SK-N-MC (cell line): ENCODE measurements around the gene ARHGEF28.

Source experiments
- EZH2 ChIP-seq: fragments of 200-600 bp; sonication (generic); IDR thresholded peaks from one replicate; pipeline ENCODE4 v1.6.1; 2017; ENCODE audit warnings: antibody characterized with exemption
- POLR2AphosphoS5 ChIP-seq: IDR thresholded peaks from 2 replicates; pipeline ENCODE4 v1.6.1; 2012; ENCODE audit warnings: mild to moderate bottlenecking, low read depth, low read length, borderline replicate concordance

DNA sequence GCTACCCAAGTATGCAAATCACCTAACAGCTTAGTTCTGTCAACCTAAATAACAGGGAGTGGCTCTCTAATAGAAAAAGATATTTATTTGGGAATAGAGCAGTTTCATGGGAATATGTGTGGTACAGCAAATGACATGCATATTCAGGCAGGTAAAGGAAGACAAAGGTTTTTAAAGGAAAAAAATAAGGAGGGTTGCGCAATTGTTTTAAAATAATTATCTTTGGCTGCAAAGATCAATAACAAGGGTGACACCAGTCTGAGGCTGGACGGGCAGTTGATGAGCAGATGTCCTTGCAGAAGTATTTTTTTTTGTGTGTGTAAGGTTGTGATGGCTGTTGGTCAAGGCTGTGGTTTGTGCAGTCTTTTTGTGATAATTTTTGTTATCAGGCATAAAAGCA, 332.0 kb downstream of the ARHGEF28 start:
- TF ChIP-seq POLR2AphosphoS5: no peak
- TF ChIP-seq EZH2: no peak
